Measurements from ENCODE around the gene APBA1.
"Not testable (repeated sequence)": the region's sequence is repeated elsewhere in the genome, so short reads cannot be mapped to it uniquely, and the experiment has no call there.

Gene APBA1

GRCh38 chr9:69468380-69468779, 203.8 kb downstream of the APBA1 start:
- no peak for DNase-seq

DNA sequence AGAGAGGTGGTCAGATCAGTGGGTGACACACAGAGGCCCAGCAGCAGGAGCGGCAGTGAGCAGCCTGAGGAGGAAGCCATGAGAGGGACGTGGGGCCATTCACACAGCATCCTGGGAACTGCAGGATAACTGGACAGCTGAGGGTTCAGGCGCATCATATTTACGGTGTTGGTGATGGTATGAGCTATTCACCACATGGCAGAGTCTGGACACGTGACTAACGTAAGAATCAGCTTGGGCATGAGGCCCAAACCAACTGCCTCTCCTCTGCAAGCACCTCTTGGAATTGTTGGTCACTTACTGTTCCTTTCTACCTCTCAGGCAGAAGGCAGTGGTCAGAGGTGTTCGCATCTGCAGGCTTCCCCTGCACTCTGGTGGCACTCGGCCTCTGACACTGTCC, 206.0 kb downstream of the APBA1 start:
- DNase-seq = no peak

- DNase-seq = no peak
Observed at GRCh38 chr9:69465473-69465872, 206.7 kb downstream of the APBA1 start.

GRCh38 chr9:69463497-69464068, 208.6 kb downstream of the APBA1 start:
- no peak for DNase-seq

DNA sequence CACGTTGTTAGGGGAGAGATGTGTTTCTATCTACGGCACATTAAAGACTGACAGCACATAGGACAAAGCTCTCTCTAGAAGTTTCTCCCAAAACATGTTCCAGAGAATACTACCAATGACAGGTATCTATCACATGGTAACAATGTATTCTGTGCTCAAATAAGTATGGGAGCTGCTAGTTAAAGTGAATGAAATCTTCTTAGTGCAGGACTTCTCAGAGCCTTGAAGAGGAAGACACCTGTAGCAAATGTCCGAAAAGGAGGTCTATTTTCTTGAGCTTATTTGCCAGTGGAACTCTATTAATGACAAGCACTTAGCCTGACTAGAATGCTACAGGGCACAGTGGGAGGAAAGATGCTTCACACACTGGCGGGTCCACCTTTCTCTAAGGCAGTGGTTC, 209.8 kb downstream of the APBA1 start:
- DNase-seq = no peak

- no peak for DNase-seq
Observed at GRCh38 chr9:69461103-69461887, 210.9 kb downstream of the APBA1 start.

DNA sequence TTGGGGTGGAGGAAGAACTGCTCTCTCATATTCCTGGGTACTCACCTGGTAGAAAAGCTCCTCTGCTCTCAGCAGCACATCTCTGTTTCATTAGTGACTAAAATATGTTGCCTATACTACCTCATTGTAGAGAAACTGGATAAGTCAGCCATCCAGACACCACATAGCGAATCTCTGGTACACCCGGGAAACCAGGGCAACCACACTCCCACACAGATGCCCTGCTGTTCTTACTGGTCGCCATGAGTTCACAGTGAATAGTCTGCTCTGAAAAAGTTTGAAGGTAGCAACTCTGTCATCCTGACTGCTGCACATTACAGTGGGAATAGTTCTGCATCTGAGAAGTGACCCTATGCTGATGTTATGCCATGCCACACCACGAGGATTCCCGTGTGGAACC, 212.2 kb downstream of the APBA1 start:
- DNase-seq = no peak

DNA sequence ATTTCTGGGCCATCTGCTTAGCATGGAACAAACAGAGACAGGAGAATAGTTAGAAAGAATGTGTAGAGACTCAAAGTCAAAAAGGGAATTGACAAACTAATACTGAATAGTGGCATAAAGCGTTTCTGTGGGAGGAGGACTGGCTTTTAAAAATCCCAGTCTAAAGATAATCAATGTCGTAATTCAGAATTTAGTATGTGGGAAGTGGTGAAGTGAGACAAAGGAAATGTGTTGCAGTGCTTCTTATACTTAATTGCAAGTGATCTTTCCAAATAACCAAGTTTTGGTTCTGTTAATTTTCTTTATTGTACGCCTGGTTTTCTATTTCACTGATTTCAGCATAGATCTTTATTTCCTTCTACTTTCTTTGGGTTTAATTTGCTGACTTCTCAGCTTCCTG, 214.0 kb downstream of the APBA1 start:
- DNase-seq = no peak

DNA sequence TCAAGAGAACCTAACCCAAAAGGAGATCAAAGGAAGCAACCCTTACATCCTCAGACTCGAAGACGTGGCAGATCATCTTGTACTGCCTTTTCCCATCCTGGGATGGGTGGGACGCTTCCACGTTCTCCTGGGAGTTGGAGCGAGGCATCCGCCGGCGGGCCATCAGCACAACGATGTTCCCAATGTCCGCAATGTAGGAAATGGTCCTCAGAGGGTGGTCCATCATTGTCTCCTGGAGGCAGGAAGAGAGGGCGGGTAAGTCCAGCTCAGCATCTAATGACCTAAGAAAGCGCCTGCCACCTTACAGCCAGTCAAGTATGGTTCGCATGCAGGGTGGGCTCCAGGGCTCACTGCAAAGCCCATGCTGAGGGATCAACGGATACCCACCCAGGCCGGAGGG, 216.0 kb downstream of the APBA1 start:
- DNase-seq = no peak

- no peak for DNase-seq
Observed at GRCh38 chr9:69455311-69455710, 216.9 kb downstream of the APBA1 start.

DNA sequence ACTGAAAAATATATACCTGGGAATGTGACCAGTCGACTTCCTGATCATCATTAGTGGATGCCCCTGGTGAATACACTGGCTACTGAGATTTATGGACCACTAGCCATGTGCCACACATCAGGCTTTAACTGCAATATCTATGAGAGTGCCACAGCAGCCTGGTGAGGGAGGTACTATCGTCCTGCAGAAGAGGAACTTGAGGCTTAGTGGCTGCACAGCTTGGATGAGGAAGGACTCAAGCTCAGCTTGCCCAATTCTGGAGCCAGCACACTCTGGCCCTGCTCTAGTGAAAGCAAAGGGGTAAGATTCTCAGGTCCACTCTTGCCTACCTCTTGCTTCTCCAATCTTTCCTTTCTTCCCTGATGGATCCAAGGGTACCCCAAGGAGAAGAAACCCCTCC, 217.8 kb downstream of the APBA1 start:
- DNase-seq = no peak

DNA sequence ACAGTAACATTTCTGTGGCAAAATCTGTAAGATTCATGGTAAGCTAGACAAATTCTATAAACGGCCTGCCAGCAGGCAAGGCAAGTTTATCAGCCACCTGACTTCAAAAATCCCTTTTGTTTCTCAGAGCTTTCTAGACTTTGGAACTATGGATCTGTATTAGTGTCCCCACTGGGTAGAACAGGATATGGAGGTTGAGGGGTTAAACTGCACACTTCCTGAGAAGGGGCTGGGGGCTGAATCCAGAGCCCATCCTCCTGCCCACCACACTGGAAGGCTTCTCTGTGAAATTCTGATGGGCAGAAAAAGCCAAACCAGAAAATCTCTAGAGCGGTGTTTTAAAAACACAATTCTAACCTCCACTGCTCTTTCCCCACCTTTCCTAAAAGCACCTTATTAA, 218.4 kb downstream of the APBA1 start:
- no peak for DNase-seq

DNA sequence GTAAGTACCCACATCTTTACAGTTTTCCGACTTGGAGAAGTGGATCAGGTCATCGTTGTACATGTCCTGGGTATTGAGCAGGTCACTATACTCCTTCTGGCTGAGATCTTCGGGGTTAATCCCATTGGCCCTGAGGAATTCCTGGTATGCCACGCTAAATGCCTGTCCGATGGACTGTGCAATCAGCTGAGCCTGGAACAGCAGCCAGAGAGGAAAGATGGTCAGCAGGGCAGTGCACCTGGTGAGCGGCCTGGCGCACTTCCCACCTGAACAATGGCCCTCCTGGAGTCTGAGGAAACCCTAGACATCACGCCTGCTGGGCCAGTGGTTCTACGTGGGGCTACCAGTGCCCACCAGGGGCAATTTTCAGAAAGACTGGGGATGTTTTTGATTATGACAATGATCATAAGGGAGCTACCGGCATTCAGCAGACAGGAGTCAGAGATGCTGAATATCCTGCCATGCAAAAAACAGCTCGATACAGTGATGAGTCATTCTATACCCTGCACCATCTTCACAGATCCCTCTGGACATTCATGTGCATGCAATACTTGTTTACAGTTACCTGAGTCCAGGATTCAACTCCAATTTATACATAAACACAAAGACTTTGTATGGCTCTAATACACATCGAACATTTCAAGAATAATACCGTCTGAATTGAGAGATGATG, 219.9 kb downstream of the APBA1 start:
- no peak for DNase-seq

- DNase-seq = peak; percentile 6
Observed at GRCh38 chr9:69446496-69446895, 225.7 kb downstream of the APBA1 start.

DNA sequence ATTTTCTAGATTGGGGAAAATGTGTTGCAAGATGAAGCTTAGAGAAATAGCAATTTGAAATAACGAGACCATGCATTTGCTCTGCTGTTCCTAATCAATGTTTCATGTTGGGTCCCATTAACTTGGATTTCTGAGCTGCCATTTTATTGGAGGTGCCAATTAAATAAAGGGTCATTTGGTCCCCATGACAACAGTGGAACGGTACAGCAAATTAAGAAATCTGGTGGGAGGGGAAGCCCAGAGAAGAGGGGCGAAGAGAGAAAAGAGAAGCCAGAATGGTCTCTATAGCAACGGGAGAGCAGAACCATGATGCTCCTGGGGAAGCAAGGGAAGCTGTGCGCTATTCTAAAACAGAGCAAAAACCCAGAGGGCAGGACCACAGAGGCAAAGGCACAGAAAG, 226.9 kb downstream of the APBA1 start:
- DNase-seq = no peak

- DNase-seq = no peak
Observed at GRCh38 chr9:69444791-69445190, 227.4 kb downstream of the APBA1 start.

DNA sequence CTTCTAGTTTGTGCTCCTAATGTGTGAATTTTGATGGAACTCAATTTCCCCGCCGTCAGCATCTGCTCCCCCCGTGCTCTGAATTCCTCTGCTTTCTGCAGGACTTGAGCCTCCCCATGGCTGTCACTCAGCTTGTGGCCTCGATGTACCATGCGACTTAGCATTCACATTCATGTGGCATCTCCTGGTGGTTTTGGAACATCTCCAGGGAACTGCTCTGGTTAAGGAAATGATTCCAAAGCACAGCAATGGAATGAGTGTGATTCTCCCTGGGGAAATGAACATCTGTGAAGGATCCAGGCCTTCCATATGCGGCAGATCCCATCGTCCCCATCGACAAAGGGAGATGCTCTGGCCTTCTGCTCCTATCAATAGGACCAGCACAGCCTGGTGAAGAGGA, 228.2 kb downstream of the APBA1 start:
- no peak for DNase-seq

DNA sequence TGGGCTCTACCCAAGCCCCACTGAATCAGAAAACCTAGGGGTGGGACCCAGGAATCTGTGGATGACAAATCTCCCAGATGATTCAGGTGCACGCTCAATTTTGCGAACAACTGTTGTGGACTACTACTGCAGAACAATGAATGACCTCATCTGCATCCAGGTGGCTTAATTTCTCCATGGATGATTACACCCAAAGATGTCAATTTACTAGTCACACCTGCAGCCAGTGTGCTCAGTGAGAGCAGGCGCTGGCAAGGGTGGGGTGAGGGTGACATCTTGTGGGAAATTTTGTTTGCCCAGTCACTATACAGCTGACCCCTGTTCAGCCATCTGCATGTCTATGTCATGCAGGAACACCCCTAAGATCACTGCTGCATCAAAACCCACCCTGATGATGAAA, 229.0 kb downstream of the APBA1 start:
- no peak for DNase-seq

- DNase-seq = no peak
Observed at GRCh38 chr9:69442486-69442885, 229.7 kb downstream of the APBA1 start.

DNA sequence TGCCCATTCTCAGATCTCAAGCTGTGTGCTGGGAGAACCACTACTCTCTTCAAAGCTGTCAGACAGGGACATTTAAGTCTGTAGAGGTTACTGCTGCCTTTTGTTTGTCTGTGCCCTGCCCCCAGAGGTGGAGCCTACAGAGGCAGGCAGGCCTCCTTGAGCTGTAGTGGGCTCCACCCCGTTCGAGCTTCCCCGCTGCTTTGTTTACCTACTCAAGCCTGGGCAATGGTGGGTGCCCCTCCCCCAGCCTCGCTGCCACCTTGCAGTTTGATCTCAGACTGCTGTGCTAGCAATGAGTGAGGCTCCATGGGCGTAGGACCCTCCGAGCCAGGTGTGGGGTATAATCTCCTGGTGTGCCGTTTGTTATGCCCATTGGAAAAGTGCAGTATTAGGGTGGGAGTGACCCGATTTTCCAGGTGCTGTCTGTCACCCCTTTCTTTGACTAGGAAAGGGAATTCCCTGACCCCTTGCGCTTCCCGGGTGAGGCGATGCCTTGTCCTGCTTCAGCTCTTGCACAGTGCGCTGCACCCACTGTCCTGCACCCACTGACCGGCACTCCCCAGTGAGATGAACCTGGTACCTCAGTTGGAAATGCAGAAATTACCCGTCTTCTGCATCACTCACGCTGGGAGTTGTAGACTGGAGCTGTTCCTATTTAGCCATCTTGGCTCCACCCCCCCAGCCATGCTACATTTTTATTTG, 231.8 kb downstream of the APBA1 start:
- DNase-seq = peak; percentile 8

- not testable (repeated sequence) for DNase-seq
Observed at GRCh38 chr9:69439654-69440053, 232.5 kb downstream of the APBA1 start.

GRCh38 chr9:69433968-69434367, 238.2 kb downstream of the APBA1 start:
- peak; percentile 34 for DNase-seq

DNA sequence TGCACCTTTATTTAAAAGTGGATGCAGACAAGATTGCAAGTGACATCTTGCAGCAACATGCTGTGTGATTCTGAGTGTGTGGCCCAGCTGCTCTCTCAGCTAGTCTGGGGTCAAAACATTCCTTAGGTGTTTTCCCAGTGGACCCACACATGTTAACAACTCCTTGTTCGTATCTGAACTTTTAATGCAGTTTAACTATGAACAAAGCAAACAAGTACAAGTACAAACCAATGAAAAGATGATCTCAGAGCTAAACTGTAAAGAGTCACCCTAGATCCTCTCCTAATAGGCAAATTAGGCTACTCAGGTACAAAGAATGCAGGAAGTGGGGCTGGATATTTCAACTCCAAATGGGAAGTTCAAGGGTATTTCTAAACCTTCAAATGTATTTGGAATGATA, 238.8 kb downstream of the APBA1 start:
- DNase-seq = peak; percentile 3

DNA sequence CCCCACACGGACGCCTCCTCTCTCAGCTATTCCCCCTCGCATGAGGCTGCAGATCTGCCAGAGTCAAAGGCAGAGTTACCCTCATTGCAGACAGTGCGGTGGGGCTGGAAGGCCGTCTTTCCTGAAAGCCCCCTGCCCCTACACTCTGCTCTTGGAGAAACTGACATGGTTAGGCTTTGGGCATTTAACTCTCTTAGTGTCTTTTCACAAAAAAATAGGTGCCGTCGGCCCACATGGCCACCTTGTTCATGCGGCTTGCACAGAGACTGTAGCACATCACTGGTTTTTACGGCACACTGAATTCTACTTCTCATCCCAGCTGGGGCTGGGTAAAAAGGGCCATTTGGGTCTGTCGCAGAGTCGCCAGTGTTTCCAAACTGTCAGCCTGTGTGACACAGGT, 239.5 kb downstream of the APBA1 start:
- DNase-seq = no peak
